ENCODE data around the gene DNAJB1. TPM values are rescaled to one million over a fixed set of nuclear protein-coding genes. Genes with fewer than 3 reads are reported as not detected.
"Not testable (repeated sequence)": the region's sequence is repeated elsewhere in the genome, so short reads cannot be mapped to it uniquely, and the experiment has no call there.

Gene DNAJB1
- total RNA-seq, 1 experiment from 2014 or later, result 87.0 TPM

DNA sequence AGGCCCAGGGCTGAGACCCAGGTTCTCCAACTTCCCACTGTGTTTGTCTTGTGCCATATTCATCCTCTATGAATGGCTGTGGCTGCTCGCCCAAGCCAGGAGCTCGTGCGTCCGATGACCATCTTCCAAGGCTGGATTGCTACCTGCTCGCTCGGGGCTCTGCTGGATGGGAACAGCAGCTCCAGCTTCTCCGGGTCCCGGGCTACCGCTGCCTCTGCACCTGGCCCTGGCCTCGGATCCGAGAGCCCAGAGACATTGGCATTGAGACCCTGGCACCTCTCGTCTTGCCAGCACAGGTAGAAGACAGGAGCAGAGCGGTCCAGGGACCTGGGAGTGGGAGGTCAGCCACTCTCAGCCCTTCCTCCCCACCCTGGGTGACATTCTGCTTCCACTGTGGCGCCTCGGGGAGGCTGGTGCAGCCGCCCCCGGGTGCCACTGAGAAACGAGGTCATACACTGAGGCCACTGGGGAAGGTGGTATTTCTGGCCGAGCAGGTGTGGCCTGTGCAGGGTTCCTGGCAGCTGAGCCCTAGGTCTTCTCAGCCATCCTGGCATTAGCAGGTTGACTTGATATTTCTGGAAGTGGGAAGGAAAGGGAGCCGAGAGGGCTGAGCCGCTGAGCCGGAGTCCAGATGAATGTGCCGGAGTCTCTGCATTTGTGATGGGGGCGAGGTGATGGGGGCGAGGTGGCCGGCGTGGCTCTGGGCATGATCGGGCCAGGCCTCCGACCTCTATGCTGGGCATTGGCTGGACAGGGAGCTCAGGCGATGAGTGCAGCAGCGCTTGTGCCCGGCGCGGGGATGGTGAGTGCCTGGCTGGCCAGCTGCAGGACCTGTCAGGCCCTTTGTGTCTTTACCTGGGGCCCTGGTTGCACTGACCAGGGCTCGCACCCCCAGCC is 35.1 kb upstream of the DNAJB1 start:
- no peak for DNase-seq (ENCODE audit: low read depth)

DNA sequence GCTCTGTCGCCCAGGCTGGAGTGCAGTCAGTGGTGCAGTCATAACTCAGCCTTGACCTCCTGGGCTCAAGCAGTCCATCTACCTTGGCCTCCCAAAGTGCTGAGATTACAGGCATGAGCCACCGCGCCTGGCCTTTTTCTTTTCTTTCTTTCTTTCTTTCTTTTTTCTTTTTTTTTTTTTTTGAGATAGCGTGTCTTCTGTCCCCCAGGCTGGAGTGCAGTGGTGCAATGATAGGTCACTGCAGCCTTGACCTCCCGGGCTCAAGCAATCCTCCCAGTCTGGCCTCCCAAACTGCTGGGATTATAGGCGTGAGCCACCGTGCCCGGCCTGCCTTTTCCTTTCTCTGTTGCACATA is 33.8 kb upstream of the DNAJB1 start:
- not testable (repeated sequence) for DNase-seq (ENCODE audit: low read depth)

DNA sequence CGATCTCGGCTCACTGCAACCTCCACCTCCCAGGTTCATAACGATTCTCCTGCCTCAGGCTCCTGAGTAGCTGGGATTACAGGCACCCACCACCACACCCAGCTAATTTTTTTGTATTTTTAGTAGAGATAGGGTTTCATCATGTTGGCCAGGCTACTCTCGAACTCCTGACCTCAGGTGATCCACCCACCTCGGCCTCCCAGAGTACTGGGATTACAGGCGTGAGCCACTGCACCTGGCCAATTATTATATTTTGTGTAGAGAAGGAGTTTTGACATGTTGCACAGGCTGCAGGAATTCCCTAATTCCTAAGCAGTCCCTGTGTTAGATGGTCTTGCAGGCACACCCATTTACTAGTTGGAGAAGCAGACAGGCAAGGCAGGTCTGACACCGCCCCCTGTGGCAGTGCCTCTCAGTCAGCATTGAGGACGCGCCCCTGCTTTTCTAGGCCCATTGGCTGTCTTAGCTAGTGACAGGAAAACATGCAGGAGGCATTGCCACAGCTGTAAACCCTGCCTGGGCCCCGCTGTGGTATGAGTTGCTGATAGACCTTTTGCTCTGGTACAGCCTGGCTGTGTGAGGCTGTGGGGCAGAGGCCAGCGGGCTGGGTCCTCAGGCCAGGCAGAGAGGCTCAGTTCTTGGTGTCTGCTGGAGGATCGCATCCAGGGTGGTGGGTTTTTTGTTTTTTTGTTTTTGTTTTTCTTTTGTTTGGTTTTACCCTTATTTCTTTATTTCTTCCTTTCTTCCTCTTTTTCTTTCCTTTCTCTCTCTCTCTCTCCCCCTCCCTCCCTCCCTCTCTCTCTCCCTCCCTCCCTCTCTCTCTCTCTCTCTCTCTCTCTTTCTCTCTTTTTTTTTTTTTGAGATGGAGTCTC is 33.2 kb upstream of the DNAJB1 start:
- DNase-seq (ENCODE audit: low read depth), result peak; percentile 53

DNA sequence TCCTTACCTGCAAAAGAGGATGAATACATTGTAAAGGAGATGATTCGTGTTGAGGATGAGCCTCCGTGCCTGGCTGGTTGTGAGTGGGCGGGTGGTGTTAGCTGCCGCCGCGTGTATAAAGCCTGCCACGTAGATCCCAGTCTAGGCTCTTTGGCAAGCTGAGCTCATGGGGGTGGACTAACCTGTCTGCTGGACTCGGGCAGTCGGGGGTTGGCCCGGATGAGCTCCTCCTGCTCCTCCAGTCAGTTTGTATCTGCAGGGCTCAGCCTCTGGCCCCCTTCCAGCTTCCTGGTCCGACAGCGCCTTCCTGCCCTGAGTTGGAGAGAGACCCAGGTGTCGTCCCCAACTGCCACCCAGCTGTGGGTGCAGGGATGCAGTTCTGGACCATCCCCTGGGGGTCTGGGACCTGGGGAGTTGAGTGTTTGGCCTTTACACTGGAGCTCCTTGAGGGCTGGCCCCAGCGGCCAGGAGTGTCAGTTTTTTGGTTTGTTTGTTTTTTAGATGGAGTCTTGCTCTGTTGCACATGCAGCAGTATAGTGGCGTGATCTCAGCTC is 32.1 kb upstream of the DNAJB1 start:
- no peak for DNase-seq (ENCODE audit: low read depth)

DNA sequence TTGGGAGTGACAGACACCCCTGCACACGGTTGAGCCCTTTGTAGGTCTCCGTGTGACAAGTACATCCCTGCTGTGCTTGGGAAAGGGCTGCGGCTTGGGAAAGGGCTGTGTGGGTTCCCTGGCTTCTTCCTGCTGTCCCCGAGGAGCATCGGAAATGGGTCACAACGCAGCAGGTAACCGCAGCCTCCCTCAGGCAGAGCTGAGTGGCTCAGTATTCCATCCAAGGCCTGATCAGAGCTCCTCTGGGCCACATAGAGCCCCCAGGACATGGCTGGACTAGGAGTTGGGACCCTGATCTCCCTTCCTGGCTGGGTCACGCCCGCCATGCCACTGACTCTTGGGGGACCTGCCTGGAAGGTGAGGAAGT is 27.5 kb upstream of the DNAJB1 start:
- DNase-seq (ENCODE audit: low read depth), result no peak

DNA sequence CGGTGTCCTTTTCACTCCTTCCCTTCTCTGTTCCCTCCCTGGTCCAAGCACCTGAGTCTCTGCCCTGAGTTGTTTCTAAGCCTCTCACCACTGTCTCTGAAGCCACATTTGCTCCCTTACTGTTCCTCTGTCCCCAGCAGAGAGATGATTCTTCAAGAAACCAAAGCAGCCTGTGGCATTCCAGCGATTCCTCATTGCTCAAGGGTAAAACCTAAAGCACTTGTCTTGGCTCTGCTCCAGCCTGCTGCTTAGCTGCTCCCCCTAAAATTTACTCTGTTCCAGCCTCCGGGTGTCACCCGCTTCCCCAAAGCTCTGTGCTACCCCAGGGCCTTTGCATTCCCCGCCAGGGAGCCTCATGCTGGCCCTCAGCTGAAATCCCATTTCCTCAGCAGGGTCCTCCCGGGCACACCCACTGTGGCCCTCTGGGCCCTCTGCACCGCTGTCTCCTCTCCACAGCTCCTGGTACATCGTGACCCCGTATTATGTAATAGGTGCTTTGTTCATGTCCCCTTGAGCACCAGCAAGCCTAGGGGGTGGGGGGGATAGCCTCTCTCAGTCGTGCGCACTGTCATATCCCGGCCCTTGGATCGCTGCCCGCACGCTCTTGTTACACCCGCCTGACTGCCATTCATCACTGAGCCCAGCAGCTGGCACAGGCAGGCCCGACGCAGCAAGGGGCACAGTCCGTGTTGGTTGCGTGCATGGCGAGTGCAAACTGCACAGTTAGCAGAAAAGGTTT is 26.9 kb upstream of the DNAJB1 start:
- no peak for DNase-seq (ENCODE audit: low read depth)

DNA sequence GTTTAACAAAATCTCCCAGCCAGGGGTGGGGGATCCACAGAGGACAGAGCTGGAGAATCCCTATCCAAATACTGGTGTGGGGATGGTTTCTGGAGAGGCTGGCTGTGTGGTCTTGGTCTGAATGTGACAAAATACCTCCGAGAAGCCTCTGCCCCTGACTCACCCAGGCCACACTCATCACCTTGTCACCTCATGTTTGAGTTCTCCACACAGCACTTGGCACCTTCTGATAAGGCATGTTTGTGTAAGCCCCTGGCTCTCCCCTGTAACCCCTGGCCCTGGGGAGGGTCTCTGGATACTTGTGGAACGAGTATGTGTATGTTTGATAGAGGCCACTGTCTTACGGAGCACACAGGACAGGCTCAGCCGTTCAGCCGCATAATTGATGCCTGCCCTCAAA is 25.9 kb upstream of the DNAJB1 start:
- DNase-seq (ENCODE audit: low read depth), result no peak

DNA sequence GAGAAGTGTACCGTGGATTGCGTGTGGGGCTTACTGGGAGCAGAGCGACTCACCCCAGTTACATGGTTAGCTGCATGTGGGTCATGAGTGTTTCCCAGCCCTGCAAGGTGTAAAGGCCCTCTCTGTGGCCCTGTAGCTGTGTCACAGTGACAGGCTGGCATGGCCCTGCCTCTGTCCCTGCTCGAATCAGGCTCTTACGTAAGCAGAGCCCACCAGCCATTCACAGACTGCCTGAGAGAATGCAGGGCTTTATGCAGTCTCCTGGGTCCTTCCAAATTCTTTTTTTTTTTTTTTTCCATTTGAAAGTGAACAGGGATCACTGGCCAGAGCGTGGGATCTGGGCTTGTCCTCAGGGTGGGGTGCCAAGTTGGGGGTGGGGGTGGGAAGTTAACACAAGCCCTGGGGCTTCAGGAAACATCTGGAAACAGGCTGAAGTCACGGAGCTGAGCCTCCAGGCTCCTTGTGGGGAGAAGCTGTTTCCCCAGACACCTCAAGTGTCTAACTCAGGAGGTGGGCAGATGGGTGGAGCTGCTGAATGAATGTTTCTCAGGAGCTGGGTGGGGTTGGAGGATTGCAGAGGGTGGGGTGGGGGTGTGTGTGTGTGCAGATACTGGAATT is 24.6 kb upstream of the DNAJB1 start:
- DNase-seq (ENCODE audit: low read depth), result peak; percentile 45

DNA sequence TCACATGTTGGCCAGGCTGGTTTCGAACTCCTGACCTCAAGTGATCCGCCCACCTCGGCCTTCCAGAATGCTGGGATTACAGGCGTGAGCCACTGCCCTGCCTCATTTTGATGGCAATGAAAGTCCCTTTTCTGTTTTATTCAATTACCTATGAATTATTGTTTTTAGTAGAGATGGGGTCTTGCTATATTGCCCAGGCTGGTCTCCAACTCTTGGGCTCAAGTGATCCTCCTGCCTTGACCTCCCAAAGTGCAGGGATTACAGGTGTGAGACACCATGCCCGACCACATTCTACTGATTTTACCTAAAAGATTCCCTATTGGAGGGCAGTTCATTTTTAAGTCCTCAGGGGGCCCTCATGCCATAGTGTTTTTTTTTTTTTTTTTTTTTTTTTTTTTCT is 23.8 kb upstream of the DNAJB1 start:
- DNase-seq (ENCODE audit: low read depth), result not testable (repeated sequence)

DNA sequence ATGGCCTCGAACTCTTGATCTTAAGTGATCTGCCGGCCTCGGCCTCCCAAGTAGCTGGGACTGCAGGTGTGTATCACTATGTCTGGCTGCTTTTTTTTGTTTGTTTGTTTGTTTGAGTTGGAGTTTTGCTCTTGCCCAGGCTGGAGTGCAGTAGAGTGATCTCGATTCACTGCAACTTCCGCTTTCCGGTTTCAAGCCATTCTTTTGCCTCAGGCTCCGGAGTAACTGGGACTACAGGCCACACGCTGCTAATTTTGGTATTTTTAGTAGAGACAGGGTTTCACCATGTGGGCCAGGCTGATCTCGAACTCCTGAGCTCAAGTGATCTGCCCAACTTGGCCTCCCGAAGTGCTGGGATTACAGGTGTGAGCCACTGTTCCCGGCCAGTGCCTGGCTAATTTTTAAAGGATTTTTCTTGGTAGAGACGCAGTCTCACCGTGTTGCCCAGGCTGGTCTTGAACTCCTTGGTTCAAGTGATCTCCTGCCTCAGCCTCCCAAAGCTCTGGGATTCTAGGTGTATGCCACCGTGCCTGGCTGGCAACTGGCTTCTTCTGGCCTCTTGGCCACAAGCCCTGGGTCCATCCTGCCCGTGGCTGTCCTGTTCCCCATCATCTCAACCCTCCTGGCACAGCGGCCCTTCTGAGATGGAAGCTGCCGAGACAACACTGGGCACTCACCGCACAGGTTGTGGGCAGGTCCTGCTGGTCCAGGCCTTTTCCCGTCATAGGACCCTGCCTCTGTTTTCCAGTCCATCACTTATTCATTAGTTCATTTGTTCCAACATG is 22.7 kb upstream of the DNAJB1 start:
- DNase-seq (ENCODE audit: low read depth), result no peak

DNA sequence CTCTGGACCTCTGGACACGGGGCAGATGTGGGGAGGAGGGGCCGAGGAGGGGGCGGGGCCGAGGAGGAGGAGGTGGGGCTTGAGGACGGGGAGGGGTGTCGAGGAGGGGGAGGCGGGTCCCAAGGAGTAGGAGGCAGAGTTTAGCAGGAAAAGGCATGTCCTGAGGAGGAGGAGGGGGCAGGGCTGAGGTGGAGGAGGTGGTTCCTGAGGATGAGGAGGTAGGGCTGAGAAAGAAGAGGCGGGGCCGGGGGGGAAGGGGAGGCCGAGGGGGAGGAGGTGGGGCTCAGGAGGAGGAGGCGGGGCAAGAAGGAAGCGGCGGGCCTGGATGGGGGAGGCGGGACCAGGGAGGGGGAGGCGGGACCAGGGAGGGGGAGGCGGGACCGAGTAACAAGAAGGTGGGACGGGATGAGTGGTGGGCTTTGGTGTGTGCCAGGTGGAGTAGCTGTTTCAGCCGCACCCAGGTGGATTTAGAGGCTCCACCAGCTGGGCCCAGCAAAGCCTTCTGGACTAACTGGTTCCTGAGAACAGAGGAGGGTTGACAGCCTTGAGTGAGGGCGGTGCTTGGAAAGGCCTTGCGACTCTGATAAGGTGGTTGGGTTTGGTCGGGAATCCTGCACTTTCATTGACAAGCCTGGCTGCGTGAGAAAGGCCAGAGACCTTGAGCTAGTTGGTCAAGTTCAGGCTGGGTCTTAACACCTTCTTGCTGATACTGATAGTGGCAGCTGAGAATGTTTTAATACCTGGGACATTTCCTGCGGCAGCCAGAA is 18.9 kb upstream of the DNAJB1 start:
- peak; percentile 51 for DNase-seq (ENCODE audit: low read depth)

DNA sequence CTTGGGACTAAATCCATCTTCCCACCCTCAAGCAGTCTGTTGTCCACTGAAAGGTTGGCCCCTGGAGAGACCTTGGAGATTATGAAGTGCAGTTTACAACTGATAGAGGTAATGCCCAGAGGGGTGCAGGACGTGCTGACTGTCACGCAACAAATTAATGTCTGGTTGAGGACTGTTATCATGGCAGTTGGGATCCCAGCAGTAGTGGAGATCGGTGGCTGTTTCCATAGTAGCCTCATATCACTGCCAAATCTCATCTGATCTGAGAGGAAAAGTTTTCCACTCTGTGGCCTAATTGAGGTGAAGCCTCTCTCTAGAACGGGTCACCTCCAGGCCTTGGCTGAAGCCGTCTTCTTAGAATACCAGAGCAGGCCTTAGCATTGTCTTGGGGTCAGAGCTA is 15.3 kb upstream of the DNAJB1 start:
- DNase-seq (ENCODE audit: low read depth), result no peak

DNA sequence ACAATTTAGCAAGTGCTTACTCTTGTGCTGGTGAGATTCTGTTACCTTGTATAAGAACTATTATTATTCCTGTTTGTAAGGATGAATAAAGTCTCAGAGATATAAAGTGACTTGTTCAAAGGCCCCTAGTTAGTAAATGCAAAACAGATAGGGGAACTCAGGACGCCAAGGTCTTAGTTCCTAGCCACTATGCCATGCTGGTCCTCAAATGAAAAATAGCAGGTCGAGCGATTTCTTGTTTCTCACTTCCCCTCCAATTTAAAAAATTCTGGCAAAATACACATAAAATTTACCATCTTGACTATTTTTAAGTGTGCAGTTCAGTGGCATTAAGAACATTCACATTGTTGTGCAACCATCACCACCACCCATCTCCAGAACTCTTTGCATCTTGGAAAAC is 12.3 kb upstream of the DNAJB1 start:
- DNase-seq (ENCODE audit: low read depth), result no peak

DNA sequence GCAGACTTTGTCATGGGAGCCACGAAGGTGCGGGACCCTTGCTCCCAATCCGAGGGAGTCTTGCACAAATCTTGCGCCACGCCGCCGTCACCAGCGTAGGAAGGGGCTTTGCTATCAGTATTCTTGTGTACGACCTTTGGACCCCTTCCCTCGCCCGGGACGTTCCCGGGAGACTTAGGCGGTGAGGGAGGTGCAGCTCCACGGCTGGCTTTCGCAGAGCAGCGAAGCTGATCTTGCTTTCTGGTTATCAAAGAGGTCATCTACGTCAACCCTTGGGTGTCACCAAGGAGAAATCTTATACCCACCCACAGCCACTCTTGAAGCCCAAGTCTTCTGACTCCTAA is 11.8 kb upstream of the DNAJB1 start:
- DNase-seq (ENCODE audit: low read depth), result no peak

DNA sequence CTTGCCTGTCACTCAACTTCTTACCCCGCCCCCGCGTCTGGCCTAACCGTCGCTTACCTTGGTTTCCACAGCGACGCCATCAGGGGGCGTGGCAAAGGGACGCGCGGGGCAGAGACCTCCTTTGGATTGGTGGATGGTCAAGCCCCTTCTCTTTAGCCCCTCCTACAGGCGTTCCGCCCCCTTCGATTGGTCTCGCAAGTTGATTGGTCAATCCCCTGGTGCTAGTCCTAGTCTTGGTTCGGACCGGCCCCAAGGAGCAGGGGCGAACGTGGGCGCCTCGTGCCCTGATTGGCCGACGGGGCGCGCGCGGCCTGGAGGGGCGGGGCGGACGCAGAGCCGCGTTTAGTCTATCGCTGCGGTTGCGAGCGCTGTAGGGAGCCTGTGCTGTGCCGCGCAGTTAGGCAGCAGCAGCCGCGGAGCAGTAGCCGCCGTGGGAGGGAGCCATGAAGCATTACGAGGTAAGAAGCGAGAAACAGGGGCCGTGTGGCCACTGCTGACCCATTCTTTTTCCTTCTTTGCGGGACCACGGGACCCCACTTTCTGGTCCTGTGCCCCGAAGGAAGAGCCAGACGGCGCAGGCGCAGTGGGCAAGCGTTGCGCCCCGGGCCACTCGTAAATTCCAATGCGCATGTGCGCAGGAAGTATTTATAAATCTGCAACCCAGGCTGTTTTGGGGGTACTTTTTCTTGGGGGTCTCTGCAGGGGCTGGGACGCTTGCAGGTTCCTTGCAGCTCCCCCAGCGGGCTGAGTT is 11.2 kb upstream of the DNAJB1 start, which contains the start of gene TECR:
Gene TECR, plus strand, starts transcription at position 341 of the 751 bp plus-strand sequence. Its CDS starts 103 bp downstream, at position 444.
- DNase-seq (ENCODE audit: low read depth), result peak; percentile 100

DNA sequence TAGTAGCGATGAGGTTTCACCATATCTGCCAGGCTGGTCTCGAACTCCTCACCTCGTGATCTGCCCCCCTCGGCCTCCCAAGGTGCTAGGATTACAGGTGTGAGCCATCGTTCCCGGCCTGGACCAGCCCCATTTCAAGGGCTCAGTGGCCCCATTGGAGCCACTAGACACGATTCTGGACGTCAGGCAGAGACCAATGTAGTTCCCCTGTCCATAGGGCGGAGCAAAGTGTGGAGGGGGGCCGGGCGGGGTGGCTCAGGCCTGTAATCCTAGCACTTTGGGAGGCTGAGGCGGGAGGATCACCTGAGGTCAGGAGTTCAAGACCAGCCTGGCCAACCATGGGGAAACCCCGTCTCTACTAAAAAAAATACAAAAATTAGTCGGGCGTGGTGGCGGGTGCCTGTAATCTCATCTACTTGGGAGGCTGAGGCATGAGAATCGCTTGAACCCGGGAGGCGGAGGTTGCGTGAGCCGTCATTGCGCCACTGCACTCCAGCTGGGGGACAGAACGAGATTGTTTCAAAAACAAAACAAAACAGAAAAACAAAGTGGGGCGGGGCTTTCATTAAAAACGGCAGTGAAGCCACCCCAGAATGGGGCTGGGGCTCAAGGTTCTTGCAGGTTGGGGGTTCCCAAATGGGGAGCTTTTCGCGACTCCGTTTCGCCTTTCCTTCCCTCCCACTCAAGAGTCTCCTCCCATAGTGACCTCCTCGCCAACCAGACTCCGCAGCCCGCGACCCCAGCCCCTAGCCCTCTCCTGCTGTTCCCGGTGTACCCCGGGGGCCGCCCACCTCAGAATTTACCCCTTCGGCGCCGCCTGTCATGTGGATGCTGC is 10.4 kb upstream of the DNAJB1 start:
- no peak for DNase-seq (ENCODE audit: low read depth)

DNA sequence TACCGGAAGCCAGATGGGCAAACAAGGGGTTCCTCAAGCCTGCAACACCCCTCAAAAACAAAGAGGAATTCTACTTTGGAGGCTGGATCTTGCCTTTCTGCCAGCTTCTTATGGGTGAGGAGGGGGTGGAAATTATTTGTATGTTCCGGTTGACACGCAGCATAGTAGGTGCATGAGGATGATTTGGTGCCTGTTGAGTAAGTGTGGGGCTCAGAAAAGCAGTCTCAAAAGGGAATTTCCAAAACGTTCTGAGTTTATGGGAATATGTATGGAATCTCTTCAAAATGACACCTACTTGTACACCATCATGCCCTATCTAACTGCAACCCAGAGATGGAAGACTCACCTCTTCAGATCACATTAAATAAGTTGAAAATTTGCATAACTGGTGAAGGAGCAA is 8.2 kb upstream of the DNAJB1 start:
- DNase-seq (ENCODE audit: low read depth), result no peak

DNA sequence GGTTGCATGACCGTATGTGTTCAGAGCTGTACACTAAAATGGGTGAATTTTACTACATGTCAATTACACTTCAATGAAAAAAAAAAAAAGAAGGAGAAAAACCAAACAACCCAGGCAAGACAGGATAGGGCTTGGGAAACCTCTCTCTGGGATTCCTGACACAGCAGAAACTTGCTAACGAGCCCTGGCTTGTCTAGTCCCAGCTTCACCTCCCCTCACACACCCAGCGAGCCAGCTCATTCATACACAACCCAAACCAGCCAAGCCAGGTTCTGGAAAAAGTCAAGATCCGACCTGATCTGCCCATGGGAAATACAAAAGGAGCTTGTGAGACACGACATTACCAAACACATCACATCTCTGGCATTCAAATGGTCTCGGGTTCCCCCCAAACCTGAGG is 7.5 kb upstream of the DNAJB1 start:
- DNase-seq (ENCODE audit: low read depth), result no peak

All from Daoy (cell line).